ENCODE measurements around the gene AVEN. TPM values are rescaled to one million over a fixed set of nuclear protein-coding genes. Genes with fewer than 3 reads are reported as not detected.

Gene AVEN
- total and polyA plus RNA-seq, 2 of the 8 experiments (the other 6 are each of a cell fraction or from before 2014, with no cell fraction given), result 5.5 to 17.0 TPM

- TF ChIP-seq CHD7 (IDR thresholded peaks at IDR 0.05; ENCODE audit: insufficient replicate concordance, low read length), result no peak
- no peak for TF ChIP-seq HDAC6 (IDR thresholded peaks at IDR 0.05; ENCODE audit: low read depth, low read length)
- no peak for TF ChIP-seq CTBP2 (IDR thresholded peaks at IDR 0.05; ENCODE audit: borderline replicate concordance, insufficient read depth, insufficient read length, low read length)
- no peak for TF ChIP-seq PHF8 (conservative IDR thresholded peaks at IDR 0.05; ENCODE audit: low read depth, low read length)
- no peak for TF ChIP-seq POLR2AphosphoS5 (IDR thresholded peaks at IDR 0.05; ENCODE audit: low read depth, low read length)
Measured at GRCh38 chr15:33831646-33832045, 207.4 kb downstream of the AVEN start (continued).

Measured in H1 (cell line).